GM19035 (cell line): ENCODE measurements around the gene CCNYL1.
"Not testable (repeated sequence)": the region's sequence is repeated elsewhere in the genome, so short reads cannot be mapped to it uniquely, and the experiment has no call there.

Source experiments
- ATAC-seq: cut with Tn5 transposase; IDR thresholded peaks from one replicate; pipeline ENCODE4 v1.9.1; 2021; ENCODE audit not compliant: unreplicated experiment

Gene CCNYL1

GRCh38 chr2:207696911-207697310 is 14.5 kb upstream of the CCNYL1 start:
- ATAC-seq, result not testable (repeated sequence)

GRCh38 chr2:207697411-207697810 is 14.0 kb upstream of the CCNYL1 start:
- no peak for ATAC-seq

- no peak for ATAC-seq
Observed at GRCh38 chr2:207698301-207698700, 13.1 kb upstream of the CCNYL1 start.

GRCh38 chr2:207704078-207704477 is 7.4 kb upstream of the CCNYL1 start:
- no peak for ATAC-seq

GRCh38 chr2:207704671-207705070 is 6.8 kb upstream of the CCNYL1 start:
- no peak for ATAC-seq

GRCh38 chr2:207706936-207707860 is 4.2 kb upstream of the CCNYL1 start:
- no peak for ATAC-seq

GRCh38 chr2:207711750-207712530 is 500 bp downstream of the CCNYL1 start:
- ATAC-seq, result peak; percentile 29

GRCh38 chr2:207716056-207716455 is 4.6 kb downstream of the CCNYL1 start:
- no peak for ATAC-seq

GRCh38 chr2:207718521-207718920 is 7.1 kb downstream of the CCNYL1 start:
- ATAC-seq, result no peak

GRCh38 chr2:207719008-207719407 is 7.6 kb downstream of the CCNYL1 start:
- no peak for ATAC-seq

GRCh38 chr2:207719655-207720054 is 8.2 kb downstream of the CCNYL1 start:
- ATAC-seq, result not testable (repeated sequence)

- no peak for ATAC-seq
Observed at GRCh38 chr2:207720517-207721187, 9.2 kb downstream of the CCNYL1 start.

- no peak for ATAC-seq
Observed at GRCh38 chr2:207722773-207723424, 11.5 kb downstream of the CCNYL1 start.

GRCh38 chr2:207723425-207723787 is 12.0 kb downstream of the CCNYL1 start:
- ATAC-seq, result not testable (repeated sequence)

- ATAC-seq, result no peak
Observed at GRCh38 chr2:207724113-207724512, 12.7 kb downstream of the CCNYL1 start.

- ATAC-seq, result no peak
Observed at GRCh38 chr2:207725873-207726578, 14.6 kb downstream of the CCNYL1 start.

- no peak for ATAC-seq
Observed at GRCh38 chr2:207727261-207727660, 15.8 kb downstream of the CCNYL1 start.

GRCh38 chr2:207729465-207729998 is 18.1 kb downstream of the CCNYL1 start:
- no peak for ATAC-seq

- ATAC-seq, result no peak
Observed at GRCh38 chr2:207731138-207731537, 19.7 kb downstream of the CCNYL1 start.
